HG03045 (cell line): ENCODE results near the gene NRXN3.
"Not testable (repeated sequence)": the region's sequence is repeated elsewhere in the genome, so short reads cannot be mapped to it uniquely, and the experiment has no call there.

Source experiments
- ATAC-seq: cut with Tn5 transposase; IDR thresholded peaks from one replicate; pipeline ENCODE4 v1.9.1; 2021; ENCODE audit warnings: mild to moderate bottlenecking, moderate library complexity; ENCODE audit not compliant: unreplicated experiment

Gene NRXN3

GRCh38 chr14:79734151-79734550, 1564.0 kb downstream of the NRXN3 start:
- ATAC-seq = no peak

GRCh38 chr14:79734656-79735055, 1564.5 kb downstream of the NRXN3 start:
- ATAC-seq = no peak

GRCh38 chr14:79735121-79735520, 1564.9 kb downstream of the NRXN3 start:
- no peak for ATAC-seq

- no peak for ATAC-seq
These were observed 1570.0 kb downstream of the NRXN3 start for GRCh38 chr14:79740066-79740601.

- no peak for ATAC-seq
These were observed 1572.0 kb downstream of the NRXN3 start for GRCh38 chr14:79742142-79742541.

GRCh38 chr14:79745046-79745445, 1574.9 kb downstream of the NRXN3 start:
- no peak for ATAC-seq

- no peak for ATAC-seq
These were observed 1578.9 kb downstream of the NRXN3 start for GRCh38 chr14:79749065-79749464.

GRCh38 chr14:79758985-79759384, 1588.8 kb downstream of the NRXN3 start:
- no peak for ATAC-seq

GRCh38 chr14:79764323-79764722, 1594.2 kb downstream of the NRXN3 start:
- ATAC-seq = no peak

- ATAC-seq = no peak
These were observed 1596.3 kb downstream of the NRXN3 start for GRCh38 chr14:79766511-79766910.

- no peak for ATAC-seq
These were observed 1597.1 kb downstream of the NRXN3 start for GRCh38 chr14:79767251-79767650.

- ATAC-seq = not testable (repeated sequence)
These were observed 1597.5 kb downstream of the NRXN3 start for GRCh38 chr14:79767721-79768120.

- no peak for ATAC-seq
These were observed 1611.7 kb downstream of the NRXN3 start for GRCh38 chr14:79781882-79782281.

- no peak for ATAC-seq
These were observed 1612.9 kb downstream of the NRXN3 start for GRCh38 chr14:79783041-79783440.

- ATAC-seq = no peak
These were observed 1616.3 kb downstream of the NRXN3 start for GRCh38 chr14:79786522-79786921.

GRCh38 chr14:79788346-79788745, 1618.2 kb downstream of the NRXN3 start:
- no peak for ATAC-seq

- no peak for ATAC-seq
These were observed 1621.0 kb downstream of the NRXN3 start for GRCh38 chr14:79791055-79791732.

GRCh38 chr14:79802093-79802492, 1631.9 kb downstream of the NRXN3 start:
- no peak for ATAC-seq

- ATAC-seq = no peak
These were observed 1635.5 kb downstream of the NRXN3 start for GRCh38 chr14:79805636-79806035.

- no peak for ATAC-seq
These were observed 1639.9 kb downstream of the NRXN3 start for GRCh38 chr14:79809849-79810612.

GRCh38 chr14:79820866-79821535, 1650.8 kb downstream of the NRXN3 start:
- ATAC-seq = no peak

- no peak for ATAC-seq
These were observed 1651.9 kb downstream of the NRXN3 start for GRCh38 chr14:79822034-79822433.
